GM20000 (cell line): ENCODE data around the gene CIC.

Experiments
- DNase-seq: peaks from one replicate; pipeline ENCODE4 v3.0.0; 2012; ENCODE audit warnings: low spot score
- TF ChIP-seq, protein P1 (sequence below): IDR thresholded peaks from 2 replicates; pipeline ENCODE4 v1.5.1; 2012; ENCODE audit warnings: mild to moderate bottlenecking, control low read depth; ENCODE audit errors: extremely low read depth, missing control alignments

The CIC gene

GRCh38 chr19:42244347-42245220, 24.5 kb upstream of the CIC start:
- DNase-seq, result peak; percentile 89
- TF ChIP-seq, protein P1, sequence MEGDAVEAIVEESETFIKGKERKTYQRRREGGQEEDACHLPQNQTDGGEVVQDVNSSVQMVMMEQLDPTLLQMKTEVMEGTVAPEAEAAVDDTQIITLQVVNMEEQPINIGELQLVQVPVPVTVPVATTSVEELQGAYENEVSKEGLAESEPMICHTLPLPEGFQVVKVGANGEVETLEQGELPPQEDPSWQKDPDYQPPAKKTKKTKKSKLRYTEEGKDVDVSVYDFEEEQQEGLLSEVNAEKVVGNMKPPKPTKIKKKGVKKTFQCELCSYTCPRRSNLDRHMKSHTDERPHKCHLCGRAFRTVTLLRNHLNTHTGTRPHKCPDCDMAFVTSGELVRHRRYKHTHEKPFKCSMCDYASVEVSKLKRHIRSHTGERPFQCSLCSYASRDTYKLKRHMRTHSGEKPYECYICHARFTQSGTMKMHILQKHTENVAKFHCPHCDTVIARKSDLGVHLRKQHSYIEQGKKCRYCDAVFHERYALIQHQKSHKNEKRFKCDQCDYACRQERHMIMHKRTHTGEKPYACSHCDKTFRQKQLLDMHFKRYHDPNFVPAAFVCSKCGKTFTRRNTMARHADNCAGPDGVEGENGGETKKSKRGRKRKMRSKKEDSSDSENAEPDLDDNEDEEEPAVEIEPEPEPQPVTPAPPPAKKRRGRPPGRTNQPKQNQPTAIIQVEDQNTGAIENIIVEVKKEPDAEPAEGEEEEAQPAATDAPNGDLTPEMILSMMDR, result peak; percentile 75

DNA sequence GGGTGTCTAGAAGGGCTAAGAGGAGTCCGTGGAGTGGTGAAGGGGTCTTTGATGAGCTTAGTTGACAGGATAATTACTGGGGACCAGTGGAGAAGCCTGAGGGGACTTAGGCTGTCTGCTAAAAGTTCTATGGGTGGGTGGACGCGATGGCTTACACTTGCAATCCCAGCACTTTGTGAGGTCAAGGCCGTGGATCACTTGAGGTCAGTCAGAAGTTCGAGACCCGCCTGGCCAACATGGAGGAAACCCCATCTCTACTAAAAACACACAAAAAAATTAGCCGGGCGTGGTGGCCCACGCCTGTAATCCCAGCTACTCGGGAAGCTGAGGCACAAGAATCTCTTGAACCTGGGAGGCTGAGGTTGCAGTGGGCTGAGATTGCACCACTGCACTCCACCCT, 23.8 kb upstream of the CIC start:
- DNase-seq, result no peak
- TF ChIP-seq, protein P1, result no peak

GRCh38 chr19:42246143-42246921, 22.7 kb upstream of the CIC start:
- no peak for DNase-seq

DNA sequence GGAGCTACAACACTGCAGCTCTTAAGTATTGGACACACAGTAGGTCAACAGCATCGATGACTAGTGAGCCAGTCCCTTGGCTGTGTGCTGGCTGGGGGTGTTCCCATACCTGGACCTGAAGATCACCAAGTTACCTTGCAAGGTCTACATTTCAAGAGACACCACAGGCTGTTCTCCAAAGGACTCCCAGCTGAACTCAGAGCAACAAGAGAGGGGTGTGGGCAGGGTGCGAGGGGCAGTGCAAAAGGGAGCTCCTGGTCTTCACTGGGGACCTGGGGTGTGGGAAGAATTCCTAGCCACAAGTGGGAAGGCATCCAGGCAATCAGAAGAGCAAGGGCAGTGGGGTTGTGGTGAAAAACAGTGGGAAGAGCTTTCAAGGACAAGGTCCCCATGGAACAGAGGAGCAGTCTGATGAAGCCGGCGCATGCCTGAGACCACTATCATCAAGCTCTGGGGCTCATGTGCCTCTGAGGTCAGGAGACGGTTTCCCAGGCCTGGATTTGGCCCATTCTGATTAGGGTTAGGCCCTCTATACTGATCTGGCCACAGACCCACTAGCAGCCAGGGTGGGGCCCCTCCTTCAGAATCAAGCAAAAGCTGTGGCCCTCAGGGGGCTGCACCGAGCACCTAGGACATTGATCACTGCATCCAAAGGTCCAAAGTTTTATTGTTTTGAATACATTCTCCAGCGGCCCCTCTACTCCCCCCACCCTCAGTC, 22.0 kb upstream of the CIC start:
- DNase-seq, result no peak
- TF ChIP-seq, protein P1, result no peak

More at GRCh38 chr19:42246143-42246921, 22.7 kb upstream of the CIC start:
- TF ChIP-seq, protein P1, result no peak

GRCh38 chr19:42247640-42248199, 21.3 kb upstream of the CIC start:
- TF ChIP-seq, protein P1, result no peak
- no peak for DNase-seq

DNA sequence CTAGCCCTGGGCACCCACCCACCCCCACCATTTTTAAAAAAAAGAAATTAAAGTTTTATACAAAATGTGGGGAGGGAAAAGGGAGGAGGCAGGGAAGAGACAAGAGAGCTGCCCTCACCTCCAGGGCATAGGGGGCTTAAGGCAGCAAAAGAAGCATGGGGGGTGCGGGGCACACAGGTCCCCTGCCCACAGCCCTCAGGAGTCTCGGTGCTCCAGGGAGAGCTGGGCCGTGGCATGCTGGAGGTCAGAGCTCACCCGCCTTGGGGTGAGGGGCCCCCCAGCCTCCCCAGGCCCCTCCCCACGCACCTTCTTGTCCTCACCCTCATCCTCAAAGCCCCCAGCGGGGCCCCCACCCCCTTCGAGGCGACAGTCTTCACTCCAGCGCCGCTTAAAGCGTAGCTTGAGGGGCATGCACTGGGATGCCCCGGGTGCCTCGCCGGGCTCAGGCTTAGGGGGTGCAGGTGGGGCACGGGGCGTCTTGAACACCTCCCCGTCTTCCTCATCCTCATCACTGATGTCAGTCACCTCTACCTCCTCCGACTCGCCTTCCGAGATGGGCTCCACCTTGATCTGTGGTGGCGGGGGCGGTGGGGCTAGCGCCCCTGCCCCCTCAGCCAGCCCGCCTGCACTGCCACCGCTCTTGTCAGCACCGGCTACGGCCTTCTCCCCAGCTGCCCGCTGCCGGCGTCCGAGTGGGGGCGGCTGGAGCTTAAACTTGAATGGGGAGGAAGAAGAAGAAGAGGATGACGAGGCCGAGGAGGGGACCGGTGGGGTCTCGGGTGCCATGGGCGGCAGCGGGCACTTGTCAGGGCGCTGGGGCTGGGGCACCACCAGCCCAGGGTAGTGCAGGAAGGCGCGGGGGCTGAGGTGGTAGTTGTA, 20.5 kb upstream of the CIC start:
- DNase-seq, result no peak
- TF ChIP-seq, protein P1, result no peak
